Endothelial cell of umbilical vein (primary cell): ENCODE results near the gene ARHGEF26. TPM values are rescaled to one million over a fixed set of nuclear protein-coding genes. Genes with fewer than 3 reads are reported as not detected.

Experiments
- BruUV-seq: library from RNA; stranded (reverse); fragments of 400-500 nt; replicated peaks from 2 replicates; lab custom pipeline; 2021; lab: Mats Ljungman, UMichigan
- CTCF ChIA-PET: fragments of 300-600, 350-600 bp; sonication (Branson Sonifier 250); formaldehyde crosslinking; loops from one replicate; lab custom pipeline; 2021; ENCODE audit warnings: antibody characterized with exemption, inconsistent platforms; lab: Charles Lee
- POLR2A ChIA-PET: fragments of 300-600, 350-600 bp; sonication (Branson Sonifier 250); formaldehyde crosslinking; loops from one replicate; lab custom pipeline; 2021; ENCODE audit warnings: antibody characterized with exemption, inconsistent platforms; lab: Charles Lee
- DNase-seq: peaks from one replicate; pipeline ENCODE4 v3.0.0-alpha.2; 2011; ENCODE audit warnings: low read depth, low spot score
- FAIRE-seq: peaks from 2 replicates; lab custom pipeline; 2011; peaks lifted over from hg19 to GRCh38; lab: Jason Lieb, UNC
- H2AFZ ChIP-seq: 2 replicates; pipeline ENCODE4 v1.6.0; 2012; ENCODE audit warnings: low read depth, low read length, control low read depth, inconsistent platforms
- H3K27ac ChIP-seq: 2 replicates; pipeline ENCODE4 v1.5.1; 2011; ENCODE audit warnings: low read depth, mild to moderate bottlenecking, control low read depth, low read length, moderate library complexity; ENCODE audit not compliant: insufficient read depth
- H3K27me3 ChIP-seq, 2 experiments: 2 replicates each; pipeline versions ENCODE4 v1.6.0 to v1.6.1; 2011; ENCODE audit warnings: low read length in 2 of 2, mixed read lengths in 1 of 2; ENCODE audit not compliant: control insufficient read depth in 2 of 2, insufficient read depth in 2 of 2
- H3K36me3 ChIP-seq, 2 experiments: 2 replicates in 1 of 2; 3 replicates in 1 of 2; pipeline ENCODE4 v1.5.1; 2011; ENCODE audit warnings: low read length in 2 of 2, mild to moderate bottlenecking in 1 of 2, moderate library complexity in 1 of 2; ENCODE audit not compliant: control insufficient read depth in 2 of 2, insufficient read depth in 2 of 2; ENCODE audit errors: extremely low read depth in 1 of 2
- H3K4me1 ChIP-seq: 3 replicates; pipeline ENCODE4 v1.5.1; 2011; ENCODE audit warnings: mild to moderate bottlenecking, low read length; ENCODE audit not compliant: control insufficient read depth, insufficient read depth; ENCODE audit errors: extremely low read depth
- H3K4me2 ChIP-seq: 2 replicates; pipeline ENCODE4 v1.6.1; 2011; ENCODE audit warnings: low read length, control low read depth, mixed read lengths; ENCODE audit not compliant: insufficient read depth
- H3K4me3 ChIP-seq, 3 experiments: fragments of 200-600 bp in 1 of 3; sonication (generic), shearing (Covaris generic) in 1 of 3; replicated peaks in 1 of 3; 2 replicates each; pipeline ENCODE4 v1.5.1; 2011 to 2016; ENCODE audit warnings: control low read depth in 3 of 3, low read length in 3 of 3, mild to moderate bottlenecking in 2 of 3, inconsistent platforms in 1 of 3, low read depth in 1 of 3, moderate library complexity in 1 of 3; ENCODE audit not compliant: insufficient read depth in 1 of 3
- H3K79me2 ChIP-seq: 2 replicates; pipeline ENCODE4 v1.6.0; 2012; ENCODE audit warnings: low read length, inconsistent platforms; ENCODE audit not compliant: control insufficient read depth, insufficient read depth
- H3K9ac ChIP-seq: replicated peaks from 2 replicates; pipeline ENCODE3; 2011; ENCODE audit warnings: low read length, control low read depth; ENCODE audit not compliant: insufficient read depth; ENCODE audit errors: extremely low read depth
- H3K9me1 ChIP-seq: replicated peaks from 3 replicates; pipeline ENCODE4 v1.6.0; 2011; ENCODE audit warnings: mild to moderate bottlenecking, low read length; ENCODE audit not compliant: control insufficient read depth, insufficient read depth; ENCODE audit errors: extremely low read depth
- H3K9me3 ChIP-seq: replicated peaks from 2 replicates; pipeline ENCODE4 v1.5.1; 2012; ENCODE audit warnings: low read length, inconsistent platforms; ENCODE audit not compliant: control insufficient read depth, insufficient read depth
- H4K20me1 ChIP-seq: replicated peaks from 2 replicates; pipeline ENCODE3; 2011; ENCODE audit warnings: mild to moderate bottlenecking, low read length; ENCODE audit not compliant: control insufficient read depth, insufficient read depth; ENCODE audit errors: extremely low read depth
- CTCF ChIP-seq, 2 donors: IDR thresholded peaks; 1 replicate in 1 of 2; 2 replicates in 1 of 2; pipeline ENCODE4 v1.5.1; 2011; ENCODE audit warnings: low read length in 2 of 2, mild to moderate bottlenecking in 2 of 2, moderate library complexity in 2 of 2, control low read depth in 1 of 2, inconsistent platforms in 1 of 2, low read depth in 1 of 2; ENCODE audit not compliant: insufficient read depth in 1 of 2; ENCODE audit errors: extremely low read depth in 1 of 2
- EZH2 ChIP-seq: IDR thresholded peaks from 2 replicates; pipeline ENCODE4 v1.6.1; 2012; ENCODE audit warnings: borderline replicate concordance, low read depth, mild to moderate bottlenecking, moderate library complexity, low read length, inconsistent platforms; ENCODE audit not compliant: severe bottlenecking
- FOS ChIP-seq: IDR thresholded peaks from 2 replicates; pipeline ENCODE4 v1.6.1; 2011; ENCODE audit warnings: mild to moderate bottlenecking, low read length, moderate library complexity, borderline replicate concordance; ENCODE audit not compliant: insufficient read depth
- GATA2 ChIP-seq: IDR thresholded peaks from 2 replicates; pipeline ENCODE4 v1.7.0; 2011; ENCODE audit warnings: low read depth, mild to moderate bottlenecking, moderate library complexity, mixed read lengths, low read length; ENCODE audit not compliant: insufficient read length, insufficient read depth
- JUN ChIP-seq: IDR thresholded peaks from 2 replicates; pipeline ENCODE4 v1.6.1; 2011; ENCODE audit warnings: borderline replicate concordance, low read depth; ENCODE audit not compliant: insufficient read length, insufficient read depth
- MAX ChIP-seq: IDR thresholded peaks from 2 replicates; pipeline ENCODE4 v1.6.1; 2011; ENCODE audit not compliant: insufficient read depth, insufficient read length
- MYC ChIP-seq: IDR thresholded peaks from one replicate; pipeline ENCODE4 v1.6.1; 2011; ENCODE audit warnings: mild to moderate bottlenecking, low read depth, low read length
- POLR2A ChIP-seq: IDR thresholded peaks from 2 replicates; pipeline ENCODE4 v1.6.1; 2012; ENCODE audit warnings: low read depth, mild to moderate bottlenecking, control low read depth, low read length
- POLR2AphosphoS5 ChIP-seq: IDR thresholded peaks from 2 replicates; pipeline ENCODE4 v1.6.1; 2012; ENCODE audit warnings: low read depth, mild to moderate bottlenecking, control low read depth, low read length, moderate library complexity; ENCODE audit not compliant: insufficient read depth
- dilution Hi-C: fragments of 300-500 bp; cut with MboI; formaldehyde crosslinking; loops from one replicate; pipeline ENCODE4 v1.15.0; 2019; ENCODE audit warnings: low sequenced_read_pairs; ENCODE audit not compliant: extremely low pct_ligation_motif_present
- intact Hi-C: fragments of 100-400 bp; cut with micrococcal nuclease; formaldehyde crosslinking; loops from one replicate; pipeline ENCODE4 v1.10.0; 2022
- polyA plus RNA-seq, 4 experiments: library from polyadenylated mRNA; depleted of rRNA in 3 of 4; stranded (reverse) in 3 of 4; unstranded in 1 of 4; fragments of >200 nt; gene quantifications; 2 replicates each; pipeline versions ENCODE4 v1.2.1 to v1.2.3, GENCODE V29; 2011 to 2012; ENCODE audit warnings: missing spikeins in 1 of 4
- total RNA-seq: library from RNA; stranded (reverse); gene quantifications from 2 replicates; pipeline ENCODE4 v1.2.3, GENCODE V29; 2021

Gene ARHGEF26
- total and polyA plus RNA-seq, 2 donors (not counting 3 experiments of a cell fraction or from before 2014, with no cell fraction given): 0.57 to 2.9 TPM

- POLR2A ChIA-PET: no interaction called here
- no peaks in the 10 kb centered on the region for H3K9me1 ChIP-seq
- no peak overlapping the region for H2AFZ ChIP-seq
- H3K79me2 ChIP-seq: no peaks in the 10 kb centered on the region
- FAIRE-seq (no peak), DNase-seq (no peak)
- no peak overlapping the region for H3K27ac ChIP-seq
- H3K4me3 ChIP-seq: no peak overlapping the region
- dilution Hi-C loops (no loop called here), intact Hi-C loops (no loop called here)
- no TSS peak for BruUV-seq
- H3K27me3 ChIP-seq: no peaks in the 10 kb centered on the region
- H3K9ac ChIP-seq: no peak overlapping the region
- H3K4me2 ChIP-seq: no peak overlapping the region
- no peaks in the 10 kb centered on the region for H3K9me3 ChIP-seq
- H3K4me1 ChIP-seq: no peaks in the 10 kb centered on the region
- no peak for TF ChIP-seq POLR2AphosphoS5
- no peak for TF ChIP-seq POLR2A
- no peak for TF ChIP-seq CTCF (IDR thresholded peaks at IDR 0.05; ENCODE audit: extremely low read depth in 1 of 2, insufficient read depth in 1 of 2, low read depth in 1 of 2, low read length in 2 of 2)
- no peak for TF ChIP-seq EZH2
- no peak for TF ChIP-seq JUN
- TF ChIP-seq MYC: no peak
- no peak for TF ChIP-seq FOS
- no peak for TF ChIP-seq MAX
- TF ChIP-seq GATA2: no peak
- H3K36me3 ChIP-seq: peaks cover 0 to 13% of the 10 kb centered on the region in 2 experiments
- CTCF ChIA-PET: no interaction called here
- H4K20me1 ChIP-seq: no peaks in the 10 kb centered on the region
Observed at GRCh38 chr3:154290187-154290586, 169.0 kb downstream of the ARHGEF26 start.
